ENCODE measurements around the gene USP6NL. TPM values are rescaled to one million over a fixed set of nuclear protein-coding genes. Genes with fewer than 3 reads are reported as not detected.

USP6NL gene
- total RNA-seq, 1 donor from 2014 or later, result 64.5 TPM

DNA sequence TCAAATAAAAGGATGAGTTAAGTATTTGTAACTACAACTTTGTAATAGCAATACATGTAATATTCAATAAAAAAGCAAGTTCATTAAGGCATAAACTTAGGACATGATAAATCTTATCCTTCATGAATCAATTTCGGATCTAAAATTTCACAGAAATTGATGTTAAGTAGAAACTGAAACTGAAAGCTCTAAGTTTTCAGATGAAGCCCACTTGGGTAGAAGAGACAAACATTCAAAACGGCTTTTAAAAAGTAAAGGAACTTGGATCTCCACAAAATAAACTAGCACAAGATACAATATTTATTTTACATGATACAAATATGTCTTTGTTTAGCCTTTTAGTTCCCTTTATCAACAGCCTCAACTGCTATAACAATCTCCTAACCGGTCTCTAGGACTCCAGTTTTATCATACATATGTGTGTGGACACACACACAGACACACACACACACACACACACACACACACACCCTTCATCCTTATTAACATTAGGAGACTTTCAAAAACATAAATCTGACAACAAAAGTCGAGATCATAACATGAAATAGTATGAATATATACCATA is 83.7 kb downstream of the USP6NL start:
- Mint-ChIP-seq H3K9me3 (no peaks in the 10 kb centered on the region), H3K27me3 (no peaks in the 10 kb centered on the region), H3K4me1 (peaks cover 67% of the 10 kb centered on the region), H3K4me3 (peak overlapping the region; percentile 69), H3K36me3 (ENCODE audit: low read depth) (peaks cover 34% of the 10 kb centered on the region), H3K27ac (peak overlapping the region; percentile 47)
- intact Hi-C loops (cut with micrococcal nuclease), result no loop called here
- DNase-seq (no peak), ATAC-seq (ENCODE audit: low read depth) (no peak)
- TF ChIP-seq, protein P1, sequence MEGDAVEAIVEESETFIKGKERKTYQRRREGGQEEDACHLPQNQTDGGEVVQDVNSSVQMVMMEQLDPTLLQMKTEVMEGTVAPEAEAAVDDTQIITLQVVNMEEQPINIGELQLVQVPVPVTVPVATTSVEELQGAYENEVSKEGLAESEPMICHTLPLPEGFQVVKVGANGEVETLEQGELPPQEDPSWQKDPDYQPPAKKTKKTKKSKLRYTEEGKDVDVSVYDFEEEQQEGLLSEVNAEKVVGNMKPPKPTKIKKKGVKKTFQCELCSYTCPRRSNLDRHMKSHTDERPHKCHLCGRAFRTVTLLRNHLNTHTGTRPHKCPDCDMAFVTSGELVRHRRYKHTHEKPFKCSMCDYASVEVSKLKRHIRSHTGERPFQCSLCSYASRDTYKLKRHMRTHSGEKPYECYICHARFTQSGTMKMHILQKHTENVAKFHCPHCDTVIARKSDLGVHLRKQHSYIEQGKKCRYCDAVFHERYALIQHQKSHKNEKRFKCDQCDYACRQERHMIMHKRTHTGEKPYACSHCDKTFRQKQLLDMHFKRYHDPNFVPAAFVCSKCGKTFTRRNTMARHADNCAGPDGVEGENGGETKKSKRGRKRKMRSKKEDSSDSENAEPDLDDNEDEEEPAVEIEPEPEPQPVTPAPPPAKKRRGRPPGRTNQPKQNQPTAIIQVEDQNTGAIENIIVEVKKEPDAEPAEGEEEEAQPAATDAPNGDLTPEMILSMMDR (IDR thresholded peaks at IDR 0.05), result no peak
- ChIA-PET CTCF (interaction anchor here (0.7 to 2.4 kb wide), 2 partner anchors 9 to 197 kb away, joined by 3 to 5 read pairs; no protein-coding TSS in a partner anchor), POLR2A (interaction anchor here (0.5 to 1.4 kb wide), 3 partner anchors 9 to 82 kb away, joined by 3 read pairs; no protein-coding TSS in a partner anchor)

GRCh38 chr10:11527068-11527467 is 84.4 kb downstream of the USP6NL start:
- intact Hi-C loops (cut with micrococcal nuclease), result no loop called here
- Mint-ChIP-seq H3K36me3 (ENCODE audit: low read depth) (peaks cover 41% of the 10 kb centered on the region), H3K4me3 (no peak overlapping the region), H3K27ac (peak overlapping the region; percentile 11), H3K9me3 (no peaks in the 10 kb centered on the region), H3K27me3 (no peaks in the 10 kb centered on the region), H3K4me1 (peaks cover 69% of the 10 kb centered on the region)
- ChIA-PET POLR2A (interaction anchor here (0.5 to 1.4 kb wide), 3 partner anchors 9 to 83 kb away, joined by 3 read pairs; no protein-coding TSS in a partner anchor), CTCF (interaction anchor here (0.7 to 2.4 kb wide), 2 partner anchors 8 to 198 kb away, joined by 3 to 5 read pairs; no protein-coding TSS in a partner anchor)
- ATAC-seq (ENCODE audit: low read depth) (no peak), DNase-seq (no peak)
- TF ChIP-seq, protein P1 (IDR thresholded peaks at IDR 0.05), result no peak

DNA sequence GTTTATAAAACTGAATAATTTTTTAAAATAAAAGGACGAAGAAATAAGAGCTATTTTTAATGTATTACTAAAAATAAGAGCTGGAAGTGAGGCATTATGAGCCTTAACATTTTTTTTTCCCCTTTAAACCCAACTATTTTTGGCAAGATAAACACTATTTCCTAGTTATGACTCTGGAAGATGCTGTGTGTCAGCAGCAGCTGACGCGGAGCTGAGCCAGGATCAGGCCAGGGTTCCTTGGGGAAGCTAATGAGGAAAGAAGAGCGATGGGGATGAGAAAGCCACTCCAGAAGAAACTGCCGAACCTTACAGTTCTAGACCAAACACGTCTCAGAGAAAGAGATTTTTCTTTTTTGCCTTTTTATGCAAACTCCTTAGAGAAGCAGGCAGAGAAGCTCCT is 85.9 kb downstream of the USP6NL start:
- DNase-seq (no peak), ATAC-seq (ENCODE audit: low read depth) (no peak)
- TF ChIP-seq, protein P1 (IDR thresholded peaks at IDR 0.05), result no peak
- H3K4me1 Mint-ChIP-seq, result peaks cover 62% of the 10 kb centered on the region
- CTCF ChIA-PET, result interaction anchor here (0.7 kb wide), 1 partner anchor 200 kb away, joined by 4 read pairs; no protein-coding TSS in a partner anchor
- no peaks in the 10 kb centered on the region for H3K27me3 Mint-ChIP-seq
- POLR2A ChIA-PET, result interaction anchor here (0.5 to 1.0 kb wide), 2 partner anchors 27 to 159 kb away, joined by 3 to 4 read pairs; no protein-coding TSS in a partner anchor
- H3K27ac Mint-ChIP-seq, result no peak overlapping the region
- peaks cover 49% of the 10 kb centered on the region for H3K36me3 Mint-ChIP-seq (ENCODE audit: low read depth)
- intact Hi-C loops (cut with micrococcal nuclease), result no loop called here
- H3K9me3 Mint-ChIP-seq, result no peaks in the 10 kb centered on the region
- H3K4me3 Mint-ChIP-seq, result no peak overlapping the region

DNA sequence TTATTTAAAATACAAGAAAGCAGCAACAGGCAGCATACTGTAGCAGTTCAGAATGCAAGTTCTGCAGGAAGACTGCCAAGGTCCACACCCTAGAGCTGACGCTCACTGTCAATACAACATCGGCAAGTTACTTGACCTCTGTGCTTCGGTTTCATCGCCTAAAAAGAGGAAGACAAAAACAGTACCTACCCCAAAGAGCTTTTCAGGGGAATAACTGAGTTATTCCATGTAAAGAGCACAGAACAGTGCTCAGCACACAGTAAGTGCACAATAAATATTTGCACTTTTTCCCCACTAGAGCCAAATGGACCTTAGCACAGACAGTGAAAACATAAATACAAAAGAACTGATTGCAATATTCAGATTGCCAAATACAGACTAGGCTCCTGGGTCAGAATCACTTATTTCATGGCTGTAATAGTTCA is 88.6 kb downstream of the USP6NL start:
- intact Hi-C loops (cut with micrococcal nuclease), result no loop called here
- peaks cover 47% of the 10 kb centered on the region for H3K4me1 Mint-ChIP-seq
- H3K4me3 Mint-ChIP-seq, result no peak overlapping the region
- peaks cover 67% of the 10 kb centered on the region for H3K36me3 Mint-ChIP-seq (ENCODE audit: low read depth)
- peak; percentile 54 for ATAC-seq (ENCODE audit: low read depth)
- TF ChIP-seq, protein P1 (IDR thresholded peaks at IDR 0.05), result no peak
- H3K9me3 Mint-ChIP-seq, result no peaks in the 10 kb centered on the region
- ChIA-PET CTCF (interaction anchor here (2.1 kb wide), 1 partner anchor 202 kb away, joined by 9 read pairs; no protein-coding TSS in a partner anchor), POLR2A (interaction anchor here (0.6 kb wide), 1 partner anchor 32 kb away, joined by 3 read pairs; no protein-coding TSS in a partner anchor)
- no peaks in the 10 kb centered on the region for H3K27me3 Mint-ChIP-seq
- no peak for DNase-seq
- peak overlapping the region; percentile 41 for H3K27ac Mint-ChIP-seq

DNA sequence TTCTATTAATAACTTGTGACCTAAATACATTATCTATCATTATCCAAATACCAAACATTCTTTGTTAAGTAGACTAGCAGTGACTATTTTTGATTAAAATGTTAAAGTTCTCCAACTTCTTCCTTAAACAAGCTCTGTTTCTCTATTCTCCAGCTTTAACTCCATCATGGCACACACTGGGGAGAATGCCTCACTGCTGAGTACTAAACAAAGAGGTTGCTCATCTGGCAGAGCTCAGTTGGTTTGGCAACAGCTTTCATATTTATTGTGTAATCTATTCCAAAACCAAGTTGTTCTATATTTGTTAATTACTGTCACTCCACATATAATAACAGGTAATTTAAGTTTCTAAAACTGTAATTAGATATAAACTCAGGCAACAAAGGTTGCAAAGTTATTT is 89.6 kb downstream of the USP6NL start:
- ATAC-seq (ENCODE audit: low read depth) (no peak), DNase-seq (no peak)
- Mint-ChIP-seq H3K36me3 (ENCODE audit: low read depth) (peaks cover 68% of the 10 kb centered on the region), H3K9me3 (no peaks in the 10 kb centered on the region), H3K27ac (no peak overlapping the region), H3K27me3 (no peaks in the 10 kb centered on the region), H3K4me1 (peaks cover 47% of the 10 kb centered on the region), H3K4me3 (no peak overlapping the region)
- ChIA-PET POLR2A (interaction anchor here (0.7 to 1.0 kb wide), 2 partner anchors 110 to 157 kb away, joined by 4 to 5 read pairs; no protein-coding TSS in a partner anchor), CTCF (interaction anchor here (0.8 to 2.1 kb wide), 3 partner anchors 75 to 203 kb away, joined by 3 to 9 read pairs (median 4); no protein-coding TSS in a partner anchor)
- TF ChIP-seq, protein P1 (IDR thresholded peaks at IDR 0.05), result no peak
- intact Hi-C loops (cut with micrococcal nuclease), result no loop called here

Measured in activated B cell treated with CpG ODN at 0.5 μM for 24 hours (primary cell).